ENCODE data around the gene PUDP.
"Not testable (repeated sequence)": the region's sequence is repeated elsewhere in the genome, so short reads cannot be mapped to it uniquely, and the experiment has no call there.

DNA sequence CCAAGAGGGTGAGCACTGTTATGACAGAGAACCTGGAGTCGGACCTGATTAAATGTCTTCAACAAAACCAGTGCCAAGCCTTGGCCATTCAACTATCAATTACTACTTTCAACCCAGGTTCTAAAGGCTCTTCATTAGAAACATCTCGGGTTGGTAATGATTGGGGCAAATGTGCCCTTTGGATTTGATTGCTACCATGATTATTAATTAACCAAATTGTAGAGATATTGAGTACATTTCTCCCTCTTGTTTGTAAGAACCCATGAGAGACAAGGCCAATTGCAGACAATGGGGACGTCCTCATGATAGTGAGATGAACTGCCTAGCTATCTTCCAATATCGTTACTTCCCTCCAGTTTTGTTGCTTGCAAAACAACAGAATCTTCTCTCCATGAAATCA is 137.1 kb downstream of the PUDP start:
- TF ChIP-seq, protein P1, sequence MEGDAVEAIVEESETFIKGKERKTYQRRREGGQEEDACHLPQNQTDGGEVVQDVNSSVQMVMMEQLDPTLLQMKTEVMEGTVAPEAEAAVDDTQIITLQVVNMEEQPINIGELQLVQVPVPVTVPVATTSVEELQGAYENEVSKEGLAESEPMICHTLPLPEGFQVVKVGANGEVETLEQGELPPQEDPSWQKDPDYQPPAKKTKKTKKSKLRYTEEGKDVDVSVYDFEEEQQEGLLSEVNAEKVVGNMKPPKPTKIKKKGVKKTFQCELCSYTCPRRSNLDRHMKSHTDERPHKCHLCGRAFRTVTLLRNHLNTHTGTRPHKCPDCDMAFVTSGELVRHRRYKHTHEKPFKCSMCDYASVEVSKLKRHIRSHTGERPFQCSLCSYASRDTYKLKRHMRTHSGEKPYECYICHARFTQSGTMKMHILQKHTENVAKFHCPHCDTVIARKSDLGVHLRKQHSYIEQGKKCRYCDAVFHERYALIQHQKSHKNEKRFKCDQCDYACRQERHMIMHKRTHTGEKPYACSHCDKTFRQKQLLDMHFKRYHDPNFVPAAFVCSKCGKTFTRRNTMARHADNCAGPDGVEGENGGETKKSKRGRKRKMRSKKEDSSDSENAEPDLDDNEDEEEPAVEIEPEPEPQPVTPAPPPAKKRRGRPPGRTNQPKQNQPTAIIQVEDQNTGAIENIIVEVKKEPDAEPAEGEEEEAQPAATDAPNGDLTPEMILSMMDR (IDR thresholded peaks at IDR 0.05; ENCODE audit: low read length): not testable (repeated sequence)
- TF ChIP-seq EZH2 (IDR thresholded peaks at IDR 0.05; ENCODE audit: borderline replicate concordance, low read length): not testable (repeated sequence)

All from OCI-LY1 (cell line).